HG02852 (cell line): Measurements from ENCODE around the gene MXRA8.
"Not testable (repeated sequence)": the region's sequence is repeated elsewhere in the genome, so short reads cannot be mapped to it uniquely, and the experiment has no call there.

Experiments used
- ATAC-seq: cut with Tn5 transposase; IDR thresholded peaks from one replicate; pipeline ENCODE4 v1.9.1; 2021; ENCODE audit warnings: mild to moderate bottlenecking, moderate library complexity; ENCODE audit not compliant: unreplicated experiment

Gene MXRA8

GRCh38 chr1:1370094-1370493 lies 11.7 kb upstream of the MXRA8 start:
- not testable (repeated sequence) for ATAC-seq

- ATAC-seq: no peak
Observed at GRCh38 chr1:1367315-1367714, 9.0 kb upstream of the MXRA8 start.

DNA sequence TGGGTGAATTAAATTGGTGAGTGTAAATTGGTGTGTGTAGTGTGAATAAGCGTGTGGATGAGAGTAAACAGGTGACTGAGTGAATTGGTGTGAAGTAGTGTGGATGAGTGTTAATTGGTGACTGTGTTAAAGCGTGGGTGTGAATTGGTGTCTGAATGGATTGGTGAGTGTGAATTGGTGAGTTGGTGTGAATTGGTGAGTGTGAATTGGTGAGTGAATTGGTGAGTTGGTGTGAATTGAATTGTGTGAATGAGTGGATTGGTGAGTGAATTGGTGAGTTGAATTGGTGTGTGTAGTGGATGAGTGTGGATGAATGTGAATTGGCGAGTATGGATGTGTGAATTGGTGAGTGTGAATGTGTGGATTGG lies 8.3 kb upstream of the MXRA8 start:
- ATAC-seq: no peak

- no peak for ATAC-seq
Observed at GRCh38 chr1:1365875-1366698, 7.7 kb upstream of the MXRA8 start.

GRCh38 chr1:1364266-1364665 lies 5.9 kb upstream of the MXRA8 start:
- no peak for ATAC-seq

DNA sequence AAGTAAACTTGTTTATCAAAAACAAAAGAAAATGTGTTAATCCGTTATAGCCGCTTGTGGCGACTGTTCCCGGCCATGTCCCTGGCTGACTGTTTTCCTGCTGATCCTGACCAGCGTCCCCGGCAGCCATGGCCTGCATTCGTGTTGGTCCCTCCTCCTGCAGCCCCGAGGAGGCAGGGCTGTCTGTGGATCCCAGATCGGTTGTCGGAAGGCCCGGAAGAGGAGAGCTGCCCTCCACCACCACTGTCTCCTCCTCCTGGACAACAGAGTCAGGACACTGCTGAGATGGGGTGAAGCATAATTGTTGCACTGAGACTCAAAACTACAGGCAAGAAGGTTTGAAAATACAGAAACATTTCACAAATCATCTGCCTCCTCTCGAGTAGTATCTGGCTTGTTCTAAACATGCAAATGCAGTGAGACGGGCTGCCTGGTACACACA lies 3.6 kb upstream of the MXRA8 start:
- ATAC-seq: no peak

DNA sequence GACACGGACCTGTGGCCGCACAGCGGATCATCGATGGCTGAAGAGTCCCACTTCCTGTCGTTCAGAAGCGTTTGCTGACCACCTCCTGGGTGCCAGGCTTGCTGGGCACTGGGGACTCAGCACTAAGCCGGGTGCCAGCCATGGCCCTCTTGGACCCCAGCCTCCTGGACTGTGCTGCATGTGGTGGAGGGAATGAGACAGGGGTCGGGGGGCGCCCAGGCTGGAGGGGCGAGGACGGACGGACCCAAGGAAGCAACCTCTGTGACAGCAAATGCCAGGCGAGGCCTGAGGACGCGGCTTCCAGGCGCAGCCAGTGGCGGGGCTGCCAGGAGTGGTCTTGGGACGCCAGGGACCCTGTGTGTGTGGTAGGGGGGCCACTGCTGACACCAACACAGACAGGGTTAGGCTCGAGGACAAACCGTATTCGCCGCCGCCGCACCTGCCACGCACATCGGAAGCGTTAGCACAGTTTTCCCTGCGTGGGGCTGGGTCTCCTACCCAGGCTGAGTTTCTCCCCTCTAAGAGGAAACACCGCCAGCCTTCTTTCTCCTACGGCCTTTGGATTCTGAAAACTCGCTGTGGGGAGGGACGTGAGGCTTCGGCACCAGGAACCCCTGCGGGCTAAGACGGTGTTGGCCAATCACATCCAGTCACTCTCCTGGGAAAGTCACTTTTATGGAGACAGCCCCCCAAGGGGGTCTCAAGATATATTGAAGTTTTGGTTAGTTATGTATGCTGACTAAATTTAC lies 3.1 kb upstream of the MXRA8 start:
- no peak for ATAC-seq

- ATAC-seq: no peak
Observed at GRCh38 chr1:1360506-1361169, 2.3 kb upstream of the MXRA8 start.

GRCh38 chr1:1359664-1360468 lies 1.5 kb upstream of the MXRA8 start:
- ATAC-seq: no peak

GRCh38 chr1:1359308-1359663 lies 931 bp upstream of the MXRA8 start:
- no peak for ATAC-seq

- ATAC-seq: no peak
Observed at GRCh38 chr1:1357871-1358432, 403 bp downstream of the MXRA8 start.

DNA sequence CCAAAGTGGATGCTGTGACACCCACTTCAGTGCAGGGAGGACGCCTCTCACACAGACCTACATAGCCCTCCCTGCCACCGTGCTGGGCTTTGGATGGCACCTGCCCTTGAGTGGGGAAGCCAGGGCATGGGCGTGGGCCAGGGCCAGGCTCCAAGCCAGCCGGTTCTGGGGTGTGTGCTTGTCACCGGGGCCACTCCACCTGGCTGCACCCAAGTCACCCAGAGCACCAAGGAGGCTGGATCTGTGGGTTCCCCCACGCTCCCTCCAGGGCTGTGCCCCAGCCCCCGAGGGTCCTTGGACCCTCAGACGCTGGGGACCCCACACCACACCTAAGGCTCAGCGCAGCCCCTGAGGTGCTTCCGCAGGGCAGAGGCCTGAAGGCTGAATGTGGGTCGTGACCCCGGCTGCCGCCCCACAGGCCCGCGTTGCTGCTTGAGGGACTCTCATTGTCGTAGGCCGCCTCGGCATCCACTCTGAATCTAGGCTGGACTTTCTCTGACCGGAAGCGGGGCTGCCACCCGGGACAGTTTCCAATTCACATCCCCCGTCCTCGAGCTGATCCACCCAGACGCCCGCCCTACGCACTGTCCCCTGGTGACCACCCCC lies 1.5 kb downstream of the MXRA8 start:
- ATAC-seq: no peak

DNA sequence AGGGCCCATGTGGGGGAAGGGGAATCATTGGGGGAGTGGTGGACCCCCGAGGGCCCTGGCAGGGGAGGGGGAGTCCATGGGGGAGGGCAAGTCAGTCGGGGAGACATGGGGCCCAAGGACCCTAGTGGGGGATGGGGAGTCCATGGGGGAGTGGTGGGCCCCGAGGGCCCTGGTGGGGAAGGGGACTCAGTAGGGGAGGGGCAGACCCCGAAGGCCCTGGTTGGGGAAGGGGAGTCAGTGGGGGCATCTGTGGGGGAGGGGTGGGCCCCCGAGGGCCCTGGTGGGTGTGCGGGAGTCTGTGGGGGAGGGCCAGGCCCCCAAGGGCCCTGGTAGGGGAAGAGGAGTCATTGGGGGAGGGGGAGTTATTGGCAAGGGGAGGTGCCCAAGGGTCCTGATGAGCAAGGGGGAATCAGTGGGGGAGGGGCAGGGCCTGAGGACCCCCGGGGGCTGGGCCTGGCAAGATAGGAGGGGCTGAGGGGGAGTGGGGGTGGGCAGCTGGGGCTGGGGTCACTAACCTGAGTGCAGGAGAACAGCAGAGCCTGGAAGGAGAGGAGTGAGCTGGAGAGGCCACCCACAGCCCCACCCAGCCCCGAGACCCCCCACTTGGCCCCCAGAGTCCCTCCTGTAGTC lies 2.1 kb downstream of the MXRA8 start:
- no peak for ATAC-seq

DNA sequence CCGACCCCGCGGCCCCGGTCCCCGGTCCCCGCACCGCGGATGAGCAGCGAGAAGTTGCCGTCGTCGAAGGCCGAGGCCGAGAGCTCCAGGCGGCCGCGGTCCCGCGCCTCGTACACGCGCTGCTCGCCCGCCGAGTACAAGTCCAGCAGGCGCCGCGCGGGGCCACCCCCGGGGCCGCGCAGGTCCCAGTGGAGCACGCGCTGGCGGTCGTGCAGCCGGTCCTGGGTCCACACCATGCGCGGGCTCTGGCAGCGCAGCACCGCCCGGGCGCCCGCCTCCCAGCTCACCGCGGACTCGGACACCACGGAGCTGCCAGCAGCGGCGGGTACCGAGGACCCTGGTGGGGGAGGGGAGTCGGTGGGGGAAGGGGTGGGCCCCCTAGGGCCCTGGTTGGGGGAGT lies 2.9 kb downstream of the MXRA8 start:
- ATAC-seq: no peak

GRCh38 chr1:1354271-1355247 lies 3.8 kb downstream of the MXRA8 start:
- ATAC-seq: no peak

DNA sequence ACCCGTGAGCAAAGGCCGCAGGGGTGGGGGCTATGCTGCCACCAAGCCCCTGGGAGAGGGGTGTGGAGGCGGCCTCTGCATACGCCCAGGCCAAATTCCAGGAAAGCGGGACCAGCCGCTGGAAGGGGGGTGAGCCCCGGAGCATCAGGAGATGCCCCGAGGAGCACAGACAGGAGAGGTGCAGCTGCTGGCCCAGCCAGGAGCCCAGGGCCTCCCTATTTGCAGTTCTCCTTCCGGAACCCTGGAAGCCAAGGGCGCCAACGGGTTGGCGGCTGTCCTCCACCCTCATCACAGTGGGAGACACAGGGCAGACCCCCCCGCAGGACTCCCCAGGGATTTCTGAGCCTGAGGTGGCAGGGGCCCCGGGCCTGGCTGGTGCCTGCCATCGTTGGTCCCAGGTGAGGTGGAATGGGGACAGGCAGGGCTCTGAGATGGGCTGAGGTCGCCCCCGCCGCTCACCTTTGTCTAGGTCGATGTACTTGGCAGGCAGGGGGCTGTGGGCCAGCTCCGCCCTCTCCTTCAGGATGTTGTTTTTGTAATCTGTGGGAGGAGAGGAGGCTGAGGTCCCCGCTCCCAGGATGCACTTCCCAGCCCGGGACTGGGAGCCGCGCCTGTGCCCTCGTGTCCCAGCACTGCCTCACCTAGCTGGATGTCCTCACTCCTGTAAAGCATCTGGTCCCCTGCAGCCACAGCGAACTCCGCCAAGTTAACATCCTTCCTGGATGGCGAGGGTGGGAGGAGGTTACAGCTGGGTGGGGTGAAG lies 4.8 kb downstream of the MXRA8 start:
- ATAC-seq: no peak

- ATAC-seq: no peak
Observed at GRCh38 chr1:1352786-1353388, 5.5 kb downstream of the MXRA8 start.
